HG03095 (cell line): ENCODE data around the gene RPL37A.

Experiments
- ATAC-seq: cut with Tn5 transposase; IDR thresholded peaks from one replicate; pipeline ENCODE4 v1.9.1; 2021; ENCODE audit warnings: moderate library complexity; ENCODE audit not compliant: unreplicated experiment

Gene RPL37A

GRCh38 chr2:216486708-216487107, 11.9 kb upstream of the RPL37A start:
- no peak for ATAC-seq

GRCh38 chr2:216490061-216490460, 8.6 kb upstream of the RPL37A start:
- ATAC-seq = no peak

- peak; percentile 75 for ATAC-seq
Measured at GRCh38 chr2:216491793-216492596, 6.6 kb upstream of the RPL37A start.

GRCh38 chr2:216492597-216493333, 5.9 kb upstream of the RPL37A start:
- no peak for ATAC-seq

GRCh38 chr2:216493334-216493685, 5.3 kb upstream of the RPL37A start:
- no peak for ATAC-seq

GRCh38 chr2:216495656-216496055, 3.0 kb upstream of the RPL37A start:
- ATAC-seq = no peak

GRCh38 chr2:216497382-216498069, 1.1 kb upstream of the RPL37A start:
- ATAC-seq = no peak

- no peak for ATAC-seq
Measured at GRCh38 chr2:216498070-216498378, 620 bp upstream of the RPL37A start.

GRCh38 chr2:216499641-216500218, 1.1 kb downstream of the RPL37A start:
- no peak for ATAC-seq

- no peak for ATAC-seq
Measured at GRCh38 chr2:216500572-216500971, 1.9 kb downstream of the RPL37A start.

- ATAC-seq = no peak
Measured at GRCh38 chr2:216501854-216502253, 3.2 kb downstream of the RPL37A start.

GRCh38 chr2:216502381-216503158, 3.9 kb downstream of the RPL37A start:
- no peak for ATAC-seq

- ATAC-seq = no peak
Measured at GRCh38 chr2:216503159-216503629, 4.5 kb downstream of the RPL37A start.

GRCh38 chr2:216503697-216504375, 5.2 kb downstream of the RPL37A start:
- no peak for ATAC-seq

- no peak for ATAC-seq
Measured at GRCh38 chr2:216504376-216504762, 5.7 kb downstream of the RPL37A start.

GRCh38 chr2:216505133-216506106, 6.8 kb downstream of the RPL37A start:
- no peak for ATAC-seq

- no peak for ATAC-seq
Measured at GRCh38 chr2:216507220-216508160, 8.8 kb downstream of the RPL37A start.

- ATAC-seq = no peak
Measured at GRCh38 chr2:216508229-216508628, 9.6 kb downstream of the RPL37A start.
